HG03064 (cell line): ENCODE data around the gene C1orf94.

ENCODE experiments used
- ATAC-seq: cut with Tn5 transposase; IDR thresholded peaks from one replicate; pipeline ENCODE4 v1.9.1; 2021; ENCODE audit warnings: low read depth; ENCODE audit not compliant: unreplicated experiment

C1orf94 gene

GRCh38 chr1:34176830-34177603 lies at the start of gene C1orf94:
Gene C1orf94, plus strand, starts transcription at chr1:34176907. Its CDS starts 883 bp downstream, at chr1:34177790.
- no peak for ATAC-seq

- no peak for ATAC-seq
Measured at GRCh38 chr1:34127006-34128000, 49.4 kb upstream of the C1orf94 start.

GRCh38 chr1:34128186-34128889 lies 48.4 kb upstream of the C1orf94 start:
- ATAC-seq: no peak

GRCh38 chr1:34129630-34130029 lies 47.1 kb upstream of the C1orf94 start:
- no peak for ATAC-seq

GRCh38 chr1:34130306-34130705 lies 46.4 kb upstream of the C1orf94 start:
- no peak for ATAC-seq

GRCh38 chr1:34131396-34132160 lies 45.1 kb upstream of the C1orf94 start:
- no peak for ATAC-seq

GRCh38 chr1:34132161-34132420 lies 44.6 kb upstream of the C1orf94 start:
- no peak for ATAC-seq

- ATAC-seq: no peak
Measured at GRCh38 chr1:34137411-34137810, 39.3 kb upstream of the C1orf94 start.

- ATAC-seq: no peak
Measured at GRCh38 chr1:34140011-34140676, 36.6 kb upstream of the C1orf94 start.

GRCh38 chr1:34143975-34144374 lies 32.7 kb upstream of the C1orf94 start:
- no peak for ATAC-seq

GRCh38 chr1:34144766-34145165 lies 31.9 kb upstream of the C1orf94 start:
- ATAC-seq: no peak

- ATAC-seq: no peak
Measured at GRCh38 chr1:34147301-34147700, 29.4 kb upstream of the C1orf94 start.

- no peak for ATAC-seq
Measured at GRCh38 chr1:34149501-34149900, 27.2 kb upstream of the C1orf94 start.

- no peak for ATAC-seq
Measured at GRCh38 chr1:34153246-34153645, 23.5 kb upstream of the C1orf94 start.

GRCh38 chr1:34155860-34156259 lies 20.8 kb upstream of the C1orf94 start:
- no peak for ATAC-seq

GRCh38 chr1:34156739-34157138 lies 20.0 kb upstream of the C1orf94 start:
- no peak for ATAC-seq

GRCh38 chr1:34162852-34163766 lies 13.6 kb upstream of the C1orf94 start:
- ATAC-seq: no peak

- ATAC-seq: no peak
Measured at GRCh38 chr1:34163792-34164731, 12.6 kb upstream of the C1orf94 start.
